Erythroblast (primary cell): ENCODE data around the gene PSMD12.

ENCODE experiments used
- GATA1 ChIP-seq: IDR thresholded peaks from 2 replicates; pipeline ENCODE4 v1.6.1; 2011; ENCODE audit warnings: low read depth, mild to moderate bottlenecking, control low read depth, low read length, moderate library complexity
- POLR2A ChIP-seq: IDR thresholded peaks from 2 replicates; pipeline ENCODE4 v1.6.1; 2011; ENCODE audit warnings: mild to moderate bottlenecking, low read length

- TF ChIP-seq POLR2A, result no peak
- no peak for TF ChIP-seq GATA1
Observed at GRCh38 chr17:67290244-67290643, 76.1 kb downstream of the PSMD12 start.
